Activated T-cell treated with anti-CD3 and anti-CD28 coated beads, Interleukin-2, amount 50 U/mL, for 4 hours (primary cell): ENCODE measurements around the gene ARHGAP24. TPM values are rescaled to one million over a fixed set of nuclear protein-coding genes. Genes with fewer than 3 reads are reported as not detected.

Experiments used
- ATAC-seq, 2 donors: fragments of 200-7000 bp; cut with Tn5 transposase; one replicate each; pipeline ENCODE4 v1.10.0; 2021
- DNase-seq: peaks from one replicate; pipeline ENCODE4 v3.0.0-alpha.2; 2020
- H3K27me3 Mint-ChIP-seq: one replicate; pipeline ENCODE4 v1.8.0; 2021; ENCODE audit warnings: low read depth, mixed read lengths
- H3K36me3 Mint-ChIP-seq: one replicate; pipeline ENCODE4 v1.8.0; 2022; ENCODE audit warnings: mixed read lengths; ENCODE audit not compliant: insufficient read depth
- H3K4me1 Mint-ChIP-seq: one replicate; pipeline ENCODE4 v1.8.0; 2021; ENCODE audit warnings: low read depth, mixed read lengths
- H3K4me3 Mint-ChIP-seq: one replicate; pipeline ENCODE4 v1.8.0; 2021; ENCODE audit warnings: mild to moderate bottlenecking, moderate library complexity, mixed read lengths
- H3K9me3 Mint-ChIP-seq: one replicate; pipeline ENCODE4 v1.8.0; 2021; ENCODE audit warnings: mixed read lengths
- total RNA-seq, 3 donors: library from RNA; stranded (reverse); gene quantifications; one replicate each; pipeline ENCODE4 v1.2.1, GENCODE V29; 2021

Gene ARHGAP24
- total RNA-seq, 3 donors from 2014 or later: 0.29 to 1.5 (median 0.46) TPM

GRCh38 chr4:85565761-85566480 lies 91.0 kb downstream of the ARHGAP24 start:
- H3K4me1 Mint-ChIP-seq: no peaks in the 10 kb centered on the region
- peaks cover 11% of the 10 kb centered on the region for H3K9me3 Mint-ChIP-seq
- DNase-seq (no peak), ATAC-seq (no peak)
- no peaks in the 10 kb centered on the region for H3K27me3 Mint-ChIP-seq
- H3K4me3 Mint-ChIP-seq: no peak overlapping the region
- H3K36me3 Mint-ChIP-seq: no peaks in the 10 kb centered on the region

GRCh38 chr4:85569730-85570299 lies 94.9 kb downstream of the ARHGAP24 start:
- ATAC-seq (no peak), DNase-seq (no peak)
- no peak overlapping the region for H3K4me3 Mint-ChIP-seq
- no peaks in the 10 kb centered on the region for H3K27me3 Mint-ChIP-seq
- no peaks in the 10 kb centered on the region for H3K4me1 Mint-ChIP-seq
- H3K9me3 Mint-ChIP-seq: peaks cover 6% of the 10 kb centered on the region
- H3K36me3 Mint-ChIP-seq: no peaks in the 10 kb centered on the region

GRCh38 chr4:85570388-85570787 lies 95.4 kb downstream of the ARHGAP24 start:
- Mint-ChIP-seq H3K4me1 (no peaks in the 10 kb centered on the region), H3K4me3 (no peak overlapping the region), H3K36me3 (no peaks in the 10 kb centered on the region), H3K27me3 (no peaks in the 10 kb centered on the region), H3K9me3 (peaks cover 6% of the 10 kb centered on the region)
- ATAC-seq (no peak), DNase-seq (no peak)

- Mint-ChIP-seq H3K4me3 (no peak overlapping the region), H3K4me1 (no peaks in the 10 kb centered on the region), H3K36me3 (no peaks in the 10 kb centered on the region), H3K27me3 (no peaks in the 10 kb centered on the region), H3K9me3 (peaks cover 6% of the 10 kb centered on the region)
- DNase-seq (no peak), ATAC-seq (no peak)
Measured at GRCh38 chr4:85571008-85571407, 96.1 kb downstream of the ARHGAP24 start.

- Mint-ChIP-seq H3K4me3 (no peak overlapping the region), H3K9me3 (peaks cover 5% of the 10 kb centered on the region), H3K27me3 (no peaks in the 10 kb centered on the region), H3K4me1 (no peaks in the 10 kb centered on the region), H3K36me3 (no peaks in the 10 kb centered on the region)
- ATAC-seq (no peak), DNase-seq (no peak)
Measured at GRCh38 chr4:85573270-85573669, 98.3 kb downstream of the ARHGAP24 start.

- ATAC-seq (no peak), DNase-seq (no peak)
- no peaks in the 10 kb centered on the region for H3K36me3 Mint-ChIP-seq
- no peaks in the 10 kb centered on the region for H3K9me3 Mint-ChIP-seq
- H3K4me3 Mint-ChIP-seq: no peak overlapping the region
- H3K4me1 Mint-ChIP-seq: no peaks in the 10 kb centered on the region
- H3K27me3 Mint-ChIP-seq: no peaks in the 10 kb centered on the region
Measured at GRCh38 chr4:85577307-85577706, 102.4 kb downstream of the ARHGAP24 start.

- no peaks in the 10 kb centered on the region for H3K36me3 Mint-ChIP-seq
- no peak overlapping the region for H3K4me3 Mint-ChIP-seq
- no peak for ATAC-seq
- no peaks in the 10 kb centered on the region for H3K4me1 Mint-ChIP-seq
- no peaks in the 10 kb centered on the region for H3K27me3 Mint-ChIP-seq
- H3K9me3 Mint-ChIP-seq: no peaks in the 10 kb centered on the region
- no peak for DNase-seq
Measured at GRCh38 chr4:85579942-85580341, 105.0 kb downstream of the ARHGAP24 start.

GRCh38 chr4:85580489-85580888 lies 105.5 kb downstream of the ARHGAP24 start:
- Mint-ChIP-seq H3K27me3 (no peaks in the 10 kb centered on the region), H3K9me3 (no peaks in the 10 kb centered on the region), H3K4me3 (no peak overlapping the region), H3K4me1 (no peaks in the 10 kb centered on the region), H3K36me3 (no peaks in the 10 kb centered on the region)
- ATAC-seq: no peak
- DNase-seq: no peak

GRCh38 chr4:85587952-85588351 lies 113.0 kb downstream of the ARHGAP24 start:
- no peaks in the 10 kb centered on the region for H3K36me3 Mint-ChIP-seq
- no peaks in the 10 kb centered on the region for H3K4me1 Mint-ChIP-seq
- H3K27me3 Mint-ChIP-seq: no peaks in the 10 kb centered on the region
- DNase-seq (no peak), ATAC-seq (no peak)
- no peak overlapping the region for H3K4me3 Mint-ChIP-seq
- H3K9me3 Mint-ChIP-seq: peaks cover 2% of the 10 kb centered on the region

GRCh38 chr4:85591406-85592098 lies 116.6 kb downstream of the ARHGAP24 start:
- ATAC-seq: no peak
- H3K4me1 Mint-ChIP-seq: no peaks in the 10 kb centered on the region
- no peak overlapping the region for H3K4me3 Mint-ChIP-seq

GRCh38 chr4:85595098-85595775 lies 120.3 kb downstream of the ARHGAP24 start:
- H3K4me3 Mint-ChIP-seq: no peak overlapping the region
- H3K9me3 Mint-ChIP-seq: no peaks in the 10 kb centered on the region
- no peaks in the 10 kb centered on the region for H3K27me3 Mint-ChIP-seq
- ATAC-seq (no peak), DNase-seq (no peak)
- H3K4me1 Mint-ChIP-seq: no peaks in the 10 kb centered on the region
- no peaks in the 10 kb centered on the region for H3K36me3 Mint-ChIP-seq

More at GRCh38 chr4:85591406-85592098, 116.6 kb downstream of the ARHGAP24 start:
- no peak for DNase-seq
- Mint-ChIP-seq H3K9me3 (no peaks in the 10 kb centered on the region), H3K36me3 (no peaks in the 10 kb centered on the region), H3K27me3 (no peaks in the 10 kb centered on the region)

GRCh38 chr4:85595796-85596559 lies 121.0 kb downstream of the ARHGAP24 start:
- no peaks in the 10 kb centered on the region for H3K4me1 Mint-ChIP-seq
- no peak overlapping the region for H3K4me3 Mint-ChIP-seq
- H3K27me3 Mint-ChIP-seq: no peaks in the 10 kb centered on the region
- no peaks in the 10 kb centered on the region for H3K36me3 Mint-ChIP-seq
- no peak for ATAC-seq
- DNase-seq: no peak
- H3K9me3 Mint-ChIP-seq: no peaks in the 10 kb centered on the region

GRCh38 chr4:85598936-85599335 lies 124.0 kb downstream of the ARHGAP24 start:
- H3K9me3 Mint-ChIP-seq: no peaks in the 10 kb centered on the region
- no peak for DNase-seq
- no peaks in the 10 kb centered on the region for H3K36me3 Mint-ChIP-seq
- no peak overlapping the region for H3K4me3 Mint-ChIP-seq
- ATAC-seq: no peak
- H3K27me3 Mint-ChIP-seq: no peaks in the 10 kb centered on the region
- H3K4me1 Mint-ChIP-seq: no peaks in the 10 kb centered on the region

- Mint-ChIP-seq H3K9me3 (no peaks in the 10 kb centered on the region), H3K27me3 (no peaks in the 10 kb centered on the region), H3K4me1 (no peaks in the 10 kb centered on the region), H3K36me3 (no peaks in the 10 kb centered on the region), H3K4me3 (no peak overlapping the region)
- ATAC-seq (no peak), DNase-seq (no peak)
Measured at GRCh38 chr4:85600501-85600900, 125.6 kb downstream of the ARHGAP24 start.
